ENCODE data around the gene CYSRT1.

- TF ChIP-seq, protein P1, sequence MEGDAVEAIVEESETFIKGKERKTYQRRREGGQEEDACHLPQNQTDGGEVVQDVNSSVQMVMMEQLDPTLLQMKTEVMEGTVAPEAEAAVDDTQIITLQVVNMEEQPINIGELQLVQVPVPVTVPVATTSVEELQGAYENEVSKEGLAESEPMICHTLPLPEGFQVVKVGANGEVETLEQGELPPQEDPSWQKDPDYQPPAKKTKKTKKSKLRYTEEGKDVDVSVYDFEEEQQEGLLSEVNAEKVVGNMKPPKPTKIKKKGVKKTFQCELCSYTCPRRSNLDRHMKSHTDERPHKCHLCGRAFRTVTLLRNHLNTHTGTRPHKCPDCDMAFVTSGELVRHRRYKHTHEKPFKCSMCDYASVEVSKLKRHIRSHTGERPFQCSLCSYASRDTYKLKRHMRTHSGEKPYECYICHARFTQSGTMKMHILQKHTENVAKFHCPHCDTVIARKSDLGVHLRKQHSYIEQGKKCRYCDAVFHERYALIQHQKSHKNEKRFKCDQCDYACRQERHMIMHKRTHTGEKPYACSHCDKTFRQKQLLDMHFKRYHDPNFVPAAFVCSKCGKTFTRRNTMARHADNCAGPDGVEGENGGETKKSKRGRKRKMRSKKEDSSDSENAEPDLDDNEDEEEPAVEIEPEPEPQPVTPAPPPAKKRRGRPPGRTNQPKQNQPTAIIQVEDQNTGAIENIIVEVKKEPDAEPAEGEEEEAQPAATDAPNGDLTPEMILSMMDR (IDR thresholded peaks at IDR 0.05; ENCODE audit: insufficient read depth, low read depth, low read length), result no peak
- no peak for TF ChIP-seq EZH2 (IDR thresholded peaks at IDR 0.05; ENCODE audit: insufficient read depth, low read length)
These were observed 36.9 kb upstream of the CYSRT1 start for GRCh38 chr9:137188086-137188489.
